Astrocyte of the cerebellum (primary cell): ENCODE measurements around the gene CCDC148.

Experiments
- DNase-seq: peaks from one replicate; pipeline ENCODE4 v3.0.0-alpha.2; 2011; ENCODE audit warnings: low read depth
- H3K4me3 ChIP-seq: 2 replicates; pipeline ENCODE4 v1.5.1; 2011; ENCODE audit warnings: mild to moderate bottlenecking, low read depth, low read length, moderate library complexity
- CTCF ChIP-seq: IDR thresholded peaks from 2 replicates; pipeline ENCODE4 v1.5.1; 2012; ENCODE audit warnings: low read length, low read depth, moderate library complexity, mild to moderate bottlenecking; ENCODE audit errors: missing control alignments
- in situ Hi-C: cut with HindIII; loops from 2 replicates; pipeline ENCODE4 v1.10.0; 2017; ENCODE audit warnings: low sequenced_read_pairs

Gene CCDC148

GRCh38 chr2:158391876-158392275 is 64.7 kb downstream of the CCDC148 start:
- no peak for TF ChIP-seq CTCF
- in situ Hi-C loops, result no loop called here
- no peak for DNase-seq
- no peak overlapping the region for H3K4me3 ChIP-seq

GRCh38 chr2:158391361-158391760 is 65.2 kb downstream of the CCDC148 start:
- H3K4me3 ChIP-seq, result no peak overlapping the region
- DNase-seq, result no peak
- in situ Hi-C loops, result no loop called here
- TF ChIP-seq CTCF, result no peak

- TF ChIP-seq CTCF, result no peak
- DNase-seq, result no peak
- in situ Hi-C loops, result no loop called here
- H3K4me3 ChIP-seq, result no peak overlapping the region
Observed at GRCh38 chr2:158388159-158388558, 68.4 kb downstream of the CCDC148 start.

GRCh38 chr2:158385646-158386045 is 70.9 kb downstream of the CCDC148 start:
- in situ Hi-C loops, result no loop called here
- no peak for DNase-seq
- TF ChIP-seq CTCF, result no peak
- H3K4me3 ChIP-seq, result no peak overlapping the region

- in situ Hi-C loops, result no loop called here
- no peak for TF ChIP-seq CTCF
- H3K4me3 ChIP-seq, result no peak overlapping the region
- DNase-seq, result no peak
Observed at GRCh38 chr2:158381978-158382377, 74.6 kb downstream of the CCDC148 start.

GRCh38 chr2:158381205-158381604 is 75.3 kb downstream of the CCDC148 start:
- in situ Hi-C loops, result no loop called here
- no peak overlapping the region for H3K4me3 ChIP-seq
- no peak for TF ChIP-seq CTCF
- DNase-seq, result no peak

- no peak for DNase-seq
- H3K4me3 ChIP-seq, result no peak overlapping the region
- no peak for TF ChIP-seq CTCF
- in situ Hi-C loops, result no loop called here
Observed at GRCh38 chr2:158380746-158381145, 75.8 kb downstream of the CCDC148 start.
